ENCODE measurements around the gene NBEA.

Gene NBEA

GRCh38 chr13:35530581-35530980 lies 588.5 kb downstream of the NBEA start:
- DNase-seq (ENCODE audit: low spot score) (no peak), ATAC-seq (ENCODE audit: low read depth) (no peak)
- no peak for TF ChIP-seq CTCF (IDR thresholded peaks at IDR 0.05; ENCODE audit: poor library complexity, severe bottlenecking)
- Histone ChIP-seq H3K27me3 (ENCODE audit: insufficient read depth, poor library complexity, severe bottlenecking) (no peaks in the 10 kb centered on the region), H3K4me1 (ENCODE audit: insufficient read depth, poor library complexity, severe bottlenecking) (no peaks in the 10 kb centered on the region), H3K27ac (ENCODE audit: poor library complexity, severe bottlenecking) (no peak overlapping the region), H3K36me3 (ENCODE audit: low read depth) (no peaks in the 10 kb centered on the region), H3K4me3 (ENCODE audit: severe bottlenecking) (no peak overlapping the region), H3K9me3 (ENCODE audit: severe bottlenecking) (no peaks in the 10 kb centered on the region)

- no peak for TF ChIP-seq CTCF (IDR thresholded peaks at IDR 0.05; ENCODE audit: poor library complexity, severe bottlenecking)
- Histone ChIP-seq H3K27ac (ENCODE audit: poor library complexity, severe bottlenecking) (no peak overlapping the region), H3K9me3 (ENCODE audit: severe bottlenecking) (no peaks in the 10 kb centered on the region), H3K4me1 (ENCODE audit: insufficient read depth, poor library complexity, severe bottlenecking) (no peaks in the 10 kb centered on the region), H3K36me3 (ENCODE audit: low read depth) (no peaks in the 10 kb centered on the region), H3K4me3 (ENCODE audit: severe bottlenecking) (no peak overlapping the region), H3K27me3 (ENCODE audit: insufficient read depth, poor library complexity, severe bottlenecking) (no peaks in the 10 kb centered on the region)
- DNase-seq (ENCODE audit: low spot score) (no peak), ATAC-seq (ENCODE audit: low read depth) (no peak)
These were observed 589.5 kb downstream of the NBEA start for GRCh38 chr13:35531526-35531925.

DNA sequence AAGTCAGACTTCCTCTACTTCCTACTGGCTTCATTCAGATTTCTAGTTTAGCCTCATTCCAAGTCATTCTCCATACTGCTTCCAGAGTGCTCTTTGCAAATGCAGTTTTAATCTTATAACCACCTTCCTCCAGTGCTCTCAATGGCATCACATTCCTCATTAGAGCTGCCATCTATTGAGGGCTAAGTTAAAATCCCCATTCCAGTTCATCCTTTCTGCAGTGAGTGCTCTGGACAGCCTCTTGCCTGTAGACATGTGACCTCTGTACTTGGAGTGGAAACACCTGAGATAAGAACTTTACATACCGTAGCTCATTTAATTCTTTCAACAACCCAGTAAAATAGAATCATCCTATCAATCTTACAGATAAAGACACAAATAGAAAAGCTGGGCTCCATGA lies 592.3 kb downstream of the NBEA start:
- ATAC-seq (ENCODE audit: low read depth): no peak

DNA sequence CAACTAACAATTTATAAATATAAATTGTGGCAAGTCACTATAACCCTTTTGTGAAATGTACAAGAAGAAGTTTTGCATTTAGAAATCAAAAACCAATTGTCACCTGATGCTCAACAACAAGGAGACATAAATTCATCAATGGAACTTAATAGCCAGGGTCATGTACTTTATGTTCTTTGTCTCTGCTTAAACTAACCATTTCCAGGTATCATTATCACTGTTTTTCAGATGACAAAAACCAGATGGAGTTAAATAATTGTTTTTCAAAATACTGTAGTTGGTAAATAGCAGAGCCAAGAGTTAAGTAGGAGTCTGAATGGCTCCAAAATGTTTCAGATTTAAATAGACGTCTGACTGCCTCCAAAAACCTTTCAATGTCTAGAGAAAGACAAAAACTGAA lies 606.7 kb downstream of the NBEA start:
- H3K27me3 ChIP-seq (ENCODE audit: insufficient read depth, poor library complexity, severe bottlenecking): no peaks in the 10 kb centered on the region
- H3K4me3 ChIP-seq (ENCODE audit: severe bottlenecking): no peak overlapping the region
- peak overlapping the region; percentile 97 for H3K27ac ChIP-seq (ENCODE audit: poor library complexity, severe bottlenecking)
- ATAC-seq (ENCODE audit: low read depth) (no peak), DNase-seq (ENCODE audit: low spot score) (no peak)
- H3K9me3 ChIP-seq (ENCODE audit: severe bottlenecking): no peaks in the 10 kb centered on the region
- H3K4me1 ChIP-seq (ENCODE audit: insufficient read depth, poor library complexity, severe bottlenecking): peaks cover 48% of the 10 kb centered on the region
- no peaks in the 10 kb centered on the region for H3K36me3 ChIP-seq (ENCODE audit: low read depth)
- no peak for TF ChIP-seq CTCF (IDR thresholded peaks at IDR 0.05; ENCODE audit: poor library complexity, severe bottlenecking)

More for the DNA sequence above, 592.3 kb downstream of the NBEA start:
- DNase-seq (ENCODE audit: low spot score): no peak
- Histone ChIP-seq H3K4me1 (ENCODE audit: insufficient read depth, poor library complexity, severe bottlenecking) (no peaks in the 10 kb centered on the region), H3K27ac (ENCODE audit: poor library complexity, severe bottlenecking) (no peak overlapping the region), H3K36me3 (ENCODE audit: low read depth) (no peaks in the 10 kb centered on the region), H3K27me3 (ENCODE audit: insufficient read depth, poor library complexity, severe bottlenecking) (no peaks in the 10 kb centered on the region), H3K4me3 (ENCODE audit: severe bottlenecking) (no peak overlapping the region), H3K9me3 (ENCODE audit: severe bottlenecking) (no peaks in the 10 kb centered on the region)
- no peak for TF ChIP-seq CTCF (IDR thresholded peaks at IDR 0.05; ENCODE audit: poor library complexity, severe bottlenecking)

GRCh38 chr13:35549481-35549880 lies 607.4 kb downstream of the NBEA start:
- no peaks in the 10 kb centered on the region for H3K27me3 ChIP-seq (ENCODE audit: insufficient read depth, poor library complexity, severe bottlenecking)
- no peak overlapping the region for H3K4me3 ChIP-seq (ENCODE audit: severe bottlenecking)
- no peaks in the 10 kb centered on the region for H3K36me3 ChIP-seq (ENCODE audit: low read depth)
- no peak for TF ChIP-seq CTCF (IDR thresholded peaks at IDR 0.05; ENCODE audit: poor library complexity, severe bottlenecking)
- ATAC-seq (ENCODE audit: low read depth): peak; percentile 77
- no peak for DNase-seq (ENCODE audit: low spot score)
- H3K9me3 ChIP-seq (ENCODE audit: severe bottlenecking): no peaks in the 10 kb centered on the region
- H3K27ac ChIP-seq (ENCODE audit: poor library complexity, severe bottlenecking): peak overlapping the region; percentile 97
- H3K4me1 ChIP-seq (ENCODE audit: insufficient read depth, poor library complexity, severe bottlenecking): peaks cover 55% of the 10 kb centered on the region

All from RWPE2 (cell line).